Measurements from ENCODE around the gene TMEM126A. TPM values are rescaled to one million over a fixed set of nuclear protein-coding genes. Genes with fewer than 3 reads are reported as not detected.

Gene TMEM126A
- polyA plus RNA-seq, 1 donor: 48.6 TPM

DNA sequence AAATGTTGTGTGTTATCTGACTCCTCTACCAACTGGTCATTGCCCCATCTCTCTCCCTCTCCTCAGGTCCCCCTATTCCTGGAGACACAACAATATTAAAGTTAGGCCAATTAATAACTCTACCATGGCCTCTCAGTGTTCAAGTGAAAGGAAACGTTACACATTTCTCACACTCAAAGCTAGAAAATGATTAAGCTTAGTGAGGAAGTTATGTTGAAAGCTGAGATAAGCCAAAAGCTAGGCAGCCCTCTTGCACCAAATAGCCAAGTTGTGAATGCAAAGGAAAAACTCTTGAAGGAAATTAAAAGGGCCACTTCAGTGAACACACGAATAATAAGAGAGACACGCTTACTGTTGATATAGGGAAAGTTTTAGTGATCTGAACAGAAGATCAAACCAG lies 27.5 kb upstream of the TMEM126A start:
- no peaks in the 10 kb centered on the region for H3K27me3 ChIP-seq (ENCODE audit: control insufficient read depth, insufficient read depth, low read length)
- H3K4me3 ChIP-seq (ENCODE audit: low read length): no peak overlapping the region
- H3K9me3 ChIP-seq (ENCODE audit: control insufficient read depth, low read depth, low read length): no peaks in the 10 kb centered on the region
- H3K36me3 ChIP-seq (ENCODE audit: control insufficient read depth, insufficient read depth, low read length): no peaks in the 10 kb centered on the region
- DNase-seq: no peak
- no peak overlapping the region for H3K27ac ChIP-seq (ENCODE audit: low read length)
- WGBS (ENCODE audit: insufficient coverage, low lambda C conversion rate): no CpG with 5 or more reads among the region's 3 CpGs
- H3K4me1 ChIP-seq (ENCODE audit: control insufficient read depth, insufficient read depth, low read length): no peaks in the 10 kb centered on the region

DNA sequence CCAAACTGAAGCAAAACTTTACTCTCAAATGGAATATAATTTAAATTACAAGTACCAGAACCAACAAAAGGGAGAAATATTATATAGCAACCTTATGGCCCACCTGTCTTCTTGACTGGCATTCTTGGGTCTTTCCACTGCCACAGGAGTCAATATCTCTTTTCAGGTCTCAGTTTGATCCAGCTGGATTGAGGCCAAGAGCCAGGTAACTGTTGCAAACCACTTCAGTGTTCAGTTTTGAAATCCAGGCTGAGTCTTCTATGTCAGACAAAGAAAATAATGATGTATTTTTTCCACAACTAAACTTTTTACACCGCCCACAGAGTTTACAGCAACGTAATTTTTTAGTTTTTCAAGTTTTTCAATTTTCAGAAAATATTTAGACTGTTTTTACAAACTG lies 21.3 kb upstream of the TMEM126A start:
- Histone ChIP-seq H3K27ac (ENCODE audit: low read length) (no peak overlapping the region), H3K9me3 (ENCODE audit: control insufficient read depth, low read depth, low read length) (no peaks in the 10 kb centered on the region), H3K4me1 (ENCODE audit: control insufficient read depth, insufficient read depth, low read length) (no peaks in the 10 kb centered on the region), H3K36me3 (ENCODE audit: control insufficient read depth, insufficient read depth, low read length) (peaks cover 7% of the 10 kb centered on the region), H3K27me3 (ENCODE audit: control insufficient read depth, insufficient read depth, low read length) (no peaks in the 10 kb centered on the region), H3K4me3 (ENCODE audit: low read length) (no peak overlapping the region)
- no peak for DNase-seq
- WGBS (ENCODE audit: insufficient coverage, low lambda C conversion rate): 76% methylated on average over 2 of the region's 2 CpGs

GRCh38 chr11:85627332-85627997 lies 20.3 kb upstream of the TMEM126A start, which contains the start of gene DLG2:
TSS of gene DLG2 (minus strand) at chr11:85627344.
- H3K27me3 ChIP-seq (ENCODE audit: control insufficient read depth, insufficient read depth, low read length): no peaks in the 10 kb centered on the region
- peak within 1 kb of the TSS; percentile 90 for H3K27ac ChIP-seq (ENCODE audit: low read length)
- peaks cover 9% of the 10 kb centered on the region for H3K36me3 ChIP-seq (ENCODE audit: control insufficient read depth, insufficient read depth, low read length)
- H3K4me3 ChIP-seq (ENCODE audit: low read length): peak within 1 kb of the TSS; percentile 70
- DNase-seq: peak in 1 of 2 donors; percentile 62
- no CpG with 5 or more reads among the region's 23 CpGs for WGBS (ENCODE audit: insufficient coverage, low lambda C conversion rate)
- H3K9me3 ChIP-seq (ENCODE audit: control insufficient read depth, low read depth, low read length): no peaks in the 10 kb centered on the region
- H3K4me1 ChIP-seq (ENCODE audit: control insufficient read depth, insufficient read depth, low read length): no peaks in the 10 kb centered on the region

DNA sequence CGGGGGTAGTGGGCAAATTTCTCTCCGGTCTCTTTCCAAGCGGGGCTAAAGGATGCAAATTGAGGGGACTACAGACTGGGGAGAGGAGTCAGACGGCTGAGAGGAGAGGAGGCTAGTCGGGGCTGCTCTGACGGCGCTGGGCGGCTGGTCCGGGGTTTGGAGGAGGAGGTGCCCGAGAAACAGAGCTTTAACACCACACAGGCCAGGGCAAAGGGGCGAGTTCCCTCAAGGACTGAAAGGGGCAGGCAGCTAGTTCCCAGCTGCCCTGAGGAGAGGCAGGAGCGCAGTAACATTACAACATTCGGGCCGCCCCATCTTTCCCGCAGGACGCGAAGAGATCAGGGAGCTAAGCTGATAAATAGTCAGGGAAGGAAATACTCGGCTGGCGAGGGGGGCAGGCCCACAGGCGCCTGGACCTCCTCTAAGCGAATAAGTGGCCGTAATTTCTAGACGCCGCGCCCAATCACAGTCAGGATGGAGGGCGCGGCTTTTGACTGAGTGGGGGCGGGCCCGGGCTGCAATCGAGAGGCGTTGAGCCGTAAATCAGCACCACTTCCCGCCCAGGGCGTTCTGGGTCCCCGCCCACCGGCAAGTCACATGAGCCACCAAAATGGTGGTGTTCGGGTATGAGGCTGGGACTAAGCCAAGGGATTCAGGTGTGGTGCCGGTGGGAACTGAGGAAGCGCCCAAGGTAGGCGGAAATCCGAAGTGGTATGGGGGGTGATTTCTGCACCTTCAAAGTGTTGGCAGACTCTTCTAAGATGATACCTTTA lies 19.6 kb upstream of the TMEM126A start, which contains the start of gene TMEM126B:
TSS of gene TMEM126B (plus strand) at position 596 of the 773 bp plus-strand sequence. CDS start at position 611, 15 bp downstream.
- peak; percentile 97 to 99 for DNase-seq
- no peaks in the 10 kb centered on the region for H3K27me3 ChIP-seq (ENCODE audit: control insufficient read depth, insufficient read depth, low read length)
- H3K4me3 ChIP-seq (ENCODE audit: low read length): peak within 1 kb of the TSS; percentile 70
- H3K9me3 ChIP-seq (ENCODE audit: control insufficient read depth, low read depth, low read length): no peaks in the 10 kb centered on the region
- peaks cover 9% of the 10 kb centered on the region for H3K36me3 ChIP-seq (ENCODE audit: control insufficient read depth, insufficient read depth, low read length)
- WGBS (ENCODE audit: insufficient coverage, low lambda C conversion rate): no CpG with 5 or more reads among the region's 41 CpGs
- no peaks in the 10 kb centered on the region for H3K4me1 ChIP-seq (ENCODE audit: control insufficient read depth, insufficient read depth, low read length)
- peak within 1 kb of the TSS; percentile 90 for H3K27ac ChIP-seq (ENCODE audit: low read length)

DNA sequence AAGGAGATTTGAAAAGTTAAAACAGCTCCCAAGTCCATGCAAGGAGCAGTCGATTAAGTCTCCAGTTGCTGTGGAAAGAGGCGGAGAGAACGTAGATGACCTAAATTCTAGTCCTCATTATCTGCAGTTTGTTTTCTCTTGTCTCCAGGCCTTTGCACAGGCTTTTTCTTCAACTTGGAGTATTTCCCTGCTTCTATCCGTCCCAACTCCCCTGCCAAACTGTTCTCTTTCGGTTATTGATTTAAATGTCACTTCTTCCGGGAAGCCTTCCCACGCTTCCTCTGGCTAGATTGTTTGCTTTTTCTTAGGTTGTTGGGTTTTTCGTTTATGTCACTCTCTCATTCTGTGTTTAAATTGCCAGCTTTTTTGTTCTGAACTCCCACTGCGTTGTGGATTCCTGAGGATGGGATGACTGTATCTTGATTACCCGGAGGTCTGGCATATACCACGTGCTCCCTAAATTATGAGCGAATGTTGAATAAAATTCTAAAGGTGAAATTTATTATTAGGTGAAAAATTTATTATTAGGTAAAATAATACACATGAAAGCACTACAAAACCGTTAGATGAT lies 18.9 kb upstream of the TMEM126A start:
- no peaks in the 10 kb centered on the region for H3K27me3 ChIP-seq (ENCODE audit: control insufficient read depth, insufficient read depth, low read length)
- WGBS (ENCODE audit: insufficient coverage, low lambda C conversion rate): 0% methylated on average over 8 of the region's 13 CpGs
- H3K4me3 ChIP-seq (ENCODE audit: low read length): peak overlapping the region; percentile 70
- H3K4me1 ChIP-seq (ENCODE audit: control insufficient read depth, insufficient read depth, low read length): no peaks in the 10 kb centered on the region
- DNase-seq: no peak
- peaks cover 9% of the 10 kb centered on the region for H3K36me3 ChIP-seq (ENCODE audit: control insufficient read depth, insufficient read depth, low read length)
- no peaks in the 10 kb centered on the region for H3K9me3 ChIP-seq (ENCODE audit: control insufficient read depth, low read depth, low read length)
- H3K27ac ChIP-seq (ENCODE audit: low read length): peak overlapping the region; percentile 45

DNA sequence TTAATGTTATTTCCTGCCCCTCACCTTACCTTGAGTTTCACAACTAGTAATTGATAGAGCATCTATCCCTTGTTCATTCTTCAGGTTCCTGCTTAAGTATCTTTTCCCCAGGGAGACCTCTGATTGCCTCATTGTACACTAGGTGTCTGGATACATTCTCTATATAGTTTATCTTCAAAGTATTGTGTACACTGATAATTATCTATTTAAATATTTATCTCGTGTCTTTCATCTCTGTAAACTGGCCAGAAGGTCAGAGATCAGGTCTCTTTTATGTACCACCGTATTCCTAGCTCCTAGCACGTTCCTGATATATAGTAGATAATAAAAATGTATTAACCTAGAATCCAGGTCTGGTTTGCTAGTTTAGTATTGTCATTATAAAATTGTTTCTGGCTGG lies 13.0 kb upstream of the TMEM126A start:
- peaks cover 27% of the 10 kb centered on the region for H3K36me3 ChIP-seq (ENCODE audit: control insufficient read depth, insufficient read depth, low read length)
- no peaks in the 10 kb centered on the region for H3K27me3 ChIP-seq (ENCODE audit: control insufficient read depth, insufficient read depth, low read length)
- WGBS (ENCODE audit: insufficient coverage, low lambda C conversion rate): no CpG with 5 or more reads among the region's 3 CpGs
- H3K4me3 ChIP-seq (ENCODE audit: low read length): no peak overlapping the region
- no peaks in the 10 kb centered on the region for H3K4me1 ChIP-seq (ENCODE audit: control insufficient read depth, insufficient read depth, low read length)
- no peaks in the 10 kb centered on the region for H3K9me3 ChIP-seq (ENCODE audit: control insufficient read depth, low read depth, low read length)
- no peak for DNase-seq
- H3K27ac ChIP-seq (ENCODE audit: low read length): no peak overlapping the region

DNA sequence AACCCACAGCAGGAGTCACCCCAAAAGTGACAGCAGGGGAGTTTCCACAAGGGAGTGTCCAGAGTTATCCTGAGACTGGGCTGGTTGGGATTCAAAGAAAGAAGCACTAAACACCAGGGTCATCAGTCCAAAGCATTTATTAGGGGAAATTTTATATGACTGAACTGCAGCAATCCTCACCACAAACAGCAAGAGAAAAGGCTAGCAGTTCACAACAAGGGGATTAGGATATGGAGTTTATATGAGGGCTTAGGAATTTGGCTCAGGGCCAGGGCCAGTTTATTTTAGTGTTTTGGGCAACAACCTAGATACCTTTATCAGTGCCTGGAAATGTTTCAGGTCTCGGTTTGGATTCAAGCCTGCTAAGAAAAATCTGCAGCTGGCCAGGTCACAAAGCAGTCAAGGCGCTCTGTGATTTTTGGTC lies 4.6 kb upstream of the TMEM126A start:
- peak; percentile 14 to 44 for DNase-seq
- Histone ChIP-seq H3K9me3 (ENCODE audit: control insufficient read depth, low read depth, low read length) (no peaks in the 10 kb centered on the region), H3K27ac (ENCODE audit: low read length) (no peak overlapping the region), H3K27me3 (ENCODE audit: control insufficient read depth, insufficient read depth, low read length) (no peaks in the 10 kb centered on the region), H3K36me3 (ENCODE audit: control insufficient read depth, insufficient read depth, low read length) (no peaks in the 10 kb centered on the region), H3K4me3 (ENCODE audit: low read length) (no peak overlapping the region), H3K4me1 (ENCODE audit: control insufficient read depth, insufficient read depth, low read length) (peaks cover 23% of the 10 kb centered on the region)
- no CpG with 5 or more reads among the region's 2 CpGs for WGBS (ENCODE audit: insufficient coverage, low lambda C conversion rate)

DNA sequence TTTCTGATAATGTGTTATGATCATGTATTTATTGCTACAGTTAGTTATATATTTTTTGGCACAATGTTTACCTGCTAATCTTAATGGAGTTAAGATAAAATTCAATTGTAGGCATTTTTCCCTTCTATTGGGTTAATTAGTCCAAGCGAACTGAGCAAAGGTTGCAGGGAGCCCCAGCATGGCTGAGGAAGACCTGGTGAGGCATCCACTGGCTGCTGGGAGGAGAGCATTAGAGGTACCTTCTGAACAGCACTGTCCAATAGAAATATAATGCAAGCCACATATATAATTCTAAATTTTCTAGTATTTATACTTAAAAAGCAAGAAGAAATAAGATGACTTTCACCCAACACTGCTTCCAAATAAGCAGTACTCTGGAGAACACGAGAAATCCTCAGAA lies 689 bp upstream of the TMEM126A start:
- H3K4me3 ChIP-seq (ENCODE audit: low read length): peak overlapping the region; percentile 71
- H3K36me3 ChIP-seq (ENCODE audit: control insufficient read depth, insufficient read depth, low read length): peaks cover 5% of the 10 kb centered on the region
- no CpG with 5 or more reads among the region's 2 CpGs for WGBS (ENCODE audit: insufficient coverage, low lambda C conversion rate)
- peak; percentile 36 to 72 for DNase-seq
- H3K9me3 ChIP-seq (ENCODE audit: control insufficient read depth, low read depth, low read length): no peaks in the 10 kb centered on the region
- H3K27ac ChIP-seq (ENCODE audit: low read length): peak overlapping the region; percentile 86
- no peaks in the 10 kb centered on the region for H3K27me3 ChIP-seq (ENCODE audit: control insufficient read depth, insufficient read depth, low read length)
- H3K4me1 ChIP-seq (ENCODE audit: control insufficient read depth, insufficient read depth, low read length): peaks cover 29% of the 10 kb centered on the region

GRCh38 chr11:85651118-85651517 lies 3.4 kb downstream of the TMEM126A start:
- WGBS (ENCODE audit: insufficient coverage, low lambda C conversion rate): 80% methylated on average over 1 of the region's 1 CpG
- DNase-seq: no peak
- H3K27me3 ChIP-seq (ENCODE audit: control insufficient read depth, insufficient read depth, low read length): no peaks in the 10 kb centered on the region

DNA sequence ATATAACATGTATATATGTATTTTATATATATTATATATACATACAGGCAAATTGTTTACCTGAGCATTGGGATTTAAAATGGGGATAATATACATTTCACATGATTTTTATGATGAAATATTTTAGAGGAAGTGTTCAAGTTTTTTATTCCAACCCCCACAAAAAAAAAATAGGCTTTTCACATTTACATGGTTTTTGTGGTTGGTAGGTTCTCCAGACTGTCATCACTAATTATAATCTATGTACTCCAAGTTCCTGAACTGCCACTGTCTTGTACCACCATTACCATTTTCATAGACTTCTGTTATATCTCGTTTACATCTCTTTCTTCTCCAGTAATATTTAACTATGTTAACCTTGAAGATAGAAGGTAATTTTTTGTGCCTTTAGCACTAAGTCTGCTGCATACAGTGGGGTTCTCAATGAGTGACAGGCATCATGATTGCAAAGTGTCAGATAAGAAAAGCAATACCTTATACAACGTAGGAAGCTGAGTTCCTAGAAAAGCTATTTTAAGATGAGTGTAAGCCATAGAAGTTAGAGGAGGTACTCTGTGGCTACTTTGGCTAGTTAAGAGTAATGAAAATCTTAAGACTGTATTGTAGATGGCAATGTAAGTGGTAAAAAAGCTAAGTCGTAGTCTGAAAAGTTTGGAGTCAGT lies 5.2 kb downstream of the TMEM126A start:
- no peak overlapping the region for H3K4me3 ChIP-seq (ENCODE audit: low read length)
- DNase-seq: no peak
- H3K27ac ChIP-seq (ENCODE audit: low read length): no peak overlapping the region
- peaks cover 24% of the 10 kb centered on the region for H3K36me3 ChIP-seq (ENCODE audit: control insufficient read depth, insufficient read depth, low read length)
- peaks cover 6% of the 10 kb centered on the region for H3K4me1 ChIP-seq (ENCODE audit: control insufficient read depth, insufficient read depth, low read length)
- no peaks in the 10 kb centered on the region for H3K27me3 ChIP-seq (ENCODE audit: control insufficient read depth, insufficient read depth, low read length)
- WGBS (ENCODE audit: insufficient coverage, low lambda C conversion rate): 80% methylated on average over 1 of the region's 3 CpGs
- no peaks in the 10 kb centered on the region for H3K9me3 ChIP-seq (ENCODE audit: control insufficient read depth, low read depth, low read length)

More at GRCh38 chr11:85651118-85651517, 3.4 kb downstream of the TMEM126A start:
- Histone ChIP-seq H3K27ac (ENCODE audit: low read length) (no peak overlapping the region), H3K4me3 (ENCODE audit: low read length) (no peak overlapping the region), H3K36me3 (ENCODE audit: control insufficient read depth, insufficient read depth, low read length) (peaks cover 12% of the 10 kb centered on the region), H3K9me3 (ENCODE audit: control insufficient read depth, low read depth, low read length) (no peaks in the 10 kb centered on the region), H3K4me1 (ENCODE audit: control insufficient read depth, insufficient read depth, low read length) (peaks cover 8% of the 10 kb centered on the region)

All from large intestine (tissue), 3 donors.